ENCODE results near the gene PSMD7. TPM values are rescaled to one million over a fixed set of nuclear protein-coding genes. Genes with fewer than 3 reads are reported as not detected.

Gene PSMD7
- total and polyA plus RNA-seq, 2 donors (not counting 3 experiments of a cell fraction or from before 2014, with no cell fraction given), result 89.8 to 119 TPM

DNA sequence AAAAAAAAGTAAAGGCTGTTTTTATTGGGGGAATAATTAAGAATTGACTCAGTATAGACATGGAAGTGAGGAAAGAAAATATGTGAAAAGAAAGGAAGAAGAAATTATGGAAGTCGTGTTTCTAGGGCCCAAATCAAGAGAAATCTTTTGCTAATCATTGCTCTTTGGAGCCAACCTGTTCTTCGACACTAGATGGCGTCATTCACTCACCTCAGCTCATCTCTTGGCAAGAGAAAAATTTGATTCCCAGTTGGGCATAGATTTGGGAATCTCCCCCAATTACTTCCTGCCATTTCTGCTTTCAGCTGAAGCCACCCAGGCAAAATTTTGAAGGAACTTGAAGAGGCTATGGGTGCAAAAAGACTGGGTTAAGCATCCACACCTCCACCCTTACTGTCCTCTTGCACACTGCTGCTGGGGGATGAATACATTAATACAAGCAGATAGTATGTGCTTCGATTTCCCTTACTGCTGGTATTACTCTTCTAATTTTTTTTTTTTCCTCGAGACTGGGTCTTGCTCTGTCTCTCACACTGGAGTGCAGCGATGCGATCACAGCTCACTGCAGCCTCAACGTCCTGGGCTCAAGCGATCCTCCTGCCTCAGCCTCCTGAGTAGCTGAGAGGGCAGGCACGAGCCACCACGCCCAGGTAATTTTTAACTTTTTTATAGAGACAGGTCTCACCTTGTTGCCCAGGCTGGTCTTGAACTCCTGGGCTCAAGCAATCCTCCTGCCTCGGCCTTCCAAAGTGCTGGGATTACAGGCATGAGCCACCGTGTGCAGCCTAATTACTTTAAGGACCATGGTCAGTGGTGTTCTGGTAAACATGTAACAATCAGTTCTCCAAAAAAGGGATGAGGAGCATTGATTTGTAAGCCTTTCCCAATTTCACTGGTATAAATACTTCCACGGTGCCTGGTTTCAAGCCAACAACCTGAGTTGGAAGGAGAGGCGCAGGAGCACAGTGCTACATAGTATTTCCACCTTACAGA lies 13.5 kb downstream of the PSMD7 start:
- H3K4me1 ChIP-seq (ENCODE audit: control insufficient read depth, extremely low read depth, insufficient read depth, low read length), result no peaks in the 10 kb centered on the region
- dilution Hi-C loops (cut with MboI; ENCODE audit: extremely low pct_ligation_motif_present, low sequenced_read_pairs), result no loop called here
- H3K79me2 ChIP-seq (ENCODE audit: control insufficient read depth, insufficient read depth, low read length), result no peaks in the 10 kb centered on the region
- no peaks in the 10 kb centered on the region for H4K20me1 ChIP-seq (replicated peaks; ENCODE audit: control insufficient read depth, extremely low read depth, insufficient read depth, low read length)
- FAIRE-seq (peak; percentile 89), DNase-seq (ENCODE audit: low read depth, low spot score) (peak; percentile 49)
- peaks cover 11 to 13% of the 10 kb centered on the region in 2 experiments for H3K36me3 ChIP-seq (ENCODE audit: control insufficient read depth in 2 of 2, extremely low read depth in 1 of 2, insufficient read depth in 2 of 2, low read length in 2 of 2)
- TF ChIP-seq EZH2 (IDR thresholded peaks at IDR 0.05; ENCODE audit: borderline replicate concordance, low read depth, low read length, severe bottlenecking) (no peak), FOS (IDR thresholded peaks at IDR 0.05; ENCODE audit: borderline replicate concordance, insufficient read depth, low read length) (no peak), MYC (IDR thresholded peaks at IDR 0.05; ENCODE audit: low read depth, low read length) (no peak), POLR2AphosphoS5 (IDR thresholded peaks at IDR 0.05; ENCODE audit: insufficient read depth, low read depth, low read length) (no peak), JUN (IDR thresholded peaks at IDR 0.05; ENCODE audit: borderline replicate concordance, insufficient read depth, insufficient read length, low read depth) (no peak)
- TF ChIP-seq, protein P1, sequence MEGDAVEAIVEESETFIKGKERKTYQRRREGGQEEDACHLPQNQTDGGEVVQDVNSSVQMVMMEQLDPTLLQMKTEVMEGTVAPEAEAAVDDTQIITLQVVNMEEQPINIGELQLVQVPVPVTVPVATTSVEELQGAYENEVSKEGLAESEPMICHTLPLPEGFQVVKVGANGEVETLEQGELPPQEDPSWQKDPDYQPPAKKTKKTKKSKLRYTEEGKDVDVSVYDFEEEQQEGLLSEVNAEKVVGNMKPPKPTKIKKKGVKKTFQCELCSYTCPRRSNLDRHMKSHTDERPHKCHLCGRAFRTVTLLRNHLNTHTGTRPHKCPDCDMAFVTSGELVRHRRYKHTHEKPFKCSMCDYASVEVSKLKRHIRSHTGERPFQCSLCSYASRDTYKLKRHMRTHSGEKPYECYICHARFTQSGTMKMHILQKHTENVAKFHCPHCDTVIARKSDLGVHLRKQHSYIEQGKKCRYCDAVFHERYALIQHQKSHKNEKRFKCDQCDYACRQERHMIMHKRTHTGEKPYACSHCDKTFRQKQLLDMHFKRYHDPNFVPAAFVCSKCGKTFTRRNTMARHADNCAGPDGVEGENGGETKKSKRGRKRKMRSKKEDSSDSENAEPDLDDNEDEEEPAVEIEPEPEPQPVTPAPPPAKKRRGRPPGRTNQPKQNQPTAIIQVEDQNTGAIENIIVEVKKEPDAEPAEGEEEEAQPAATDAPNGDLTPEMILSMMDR (IDR thresholded peaks at IDR 0.05; ENCODE audit: extremely low read depth in 1 of 2, insufficient read depth in 1 of 2, low read depth in 1 of 2, low read length in 2 of 2), result peak; percentile 61 to 71
- no peaks in the 10 kb centered on the region for H3K9me3 ChIP-seq (replicated peaks; ENCODE audit: control insufficient read depth, insufficient read depth, low read length)
- no TSS peak for BruUV-seq (replicated peaks)
- H3K4me2 ChIP-seq (ENCODE audit: insufficient read depth, low read length), result no peak overlapping the region
- no peaks in the 10 kb centered on the region for H3K27me3 ChIP-seq (ENCODE audit: control insufficient read depth in 2 of 2, insufficient read depth in 2 of 2, low read length in 2 of 2)
- H3K9me1 ChIP-seq (replicated peaks; ENCODE audit: control insufficient read depth, extremely low read depth, insufficient read depth, low read length), result no peaks in the 10 kb centered on the region
- no peak overlapping the region for H3K4me3 ChIP-seq (replicated peaks in 1 of 3; ENCODE audit: insufficient read depth in 1 of 3, low read depth in 1 of 3, low read length in 3 of 3)
- intact Hi-C loops (cut with micrococcal nuclease), result loop anchor here (1.0 to 2.0 kb wide), 3 partner anchors 19 to 313 kb away; no protein-coding TSS in a partner anchor
- H3K27ac ChIP-seq (ENCODE audit: insufficient read depth, low read depth, low read length), result no peak overlapping the region
- no peak overlapping the region for H2AFZ ChIP-seq (ENCODE audit: low read depth, low read length)
- ChIA-PET POLR2A (no interaction called here), CTCF (interaction anchor here (0.7 to 1.8 kb wide), 19 partner anchors 8 to 553 kb away, joined by 3 to 11 read pairs (median 4); partner anchors contain the start of gene RFWD3)
- no peak overlapping the region for H3K9ac ChIP-seq (replicated peaks; ENCODE audit: extremely low read depth, insufficient read depth, low read length)

Data from endothelial cell of umbilical vein (primary cell).